Adrenal gland (tissue), 12 donors: ENCODE results near the gene EFS. TPM values are rescaled to one million over a fixed set of nuclear protein-coding genes. Genes with fewer than 3 reads are reported as not detected.
A peak's percentile ranks its signal among the peaks of the same experiment; 100 is the strongest.

Experiments used
- DNase-seq, 7 donors: peaks; one replicate each; pipeline ENCODE4 v3.0.0-alpha.2; 2019 to 2020
- H3K27ac ChIP-seq, 5 donors: fragments of 200-600 bp; sonication (generic) in 4 of 5; 1 replicate in 3 of 5; 2 replicates in 2 of 5; pipeline versions ENCODE4 v1.5.1 to v1.8.0; 2016 to 2020; ENCODE audit warnings: mild to moderate bottlenecking in 1 of 5
- H3K27me3 ChIP-seq: fragments of 200-600 bp; 2 replicates; pipeline ENCODE4 v1.8.0; 2021
- H3K36me3 ChIP-seq, 2 donors: fragments of 200-600 bp; replicated peaks in 1 of 2; 1 replicate in 1 of 2; 2 replicates in 1 of 2; pipeline versions ENCODE4 v1.5.1 to v1.8.0; 2018 to 2022
- H3K4me1 ChIP-seq, 2 donors: fragments of 200-600 bp; replicated peaks in 1 of 2; 1 replicate in 1 of 2; 2 replicates in 1 of 2; pipeline versions ENCODE4 v1.5.1 to v1.8.0; 2018 to 2021
- H3K4me3 ChIP-seq, 4 donors: fragments of 200-600 bp; sonication (generic) in 3 of 4; one replicate each; pipeline ENCODE4 v1.5.1; 2016 to 2018
- H3K9me3 ChIP-seq, 3 donors: fragments of 200-600 bp; sonication (generic) in 1 of 3; replicated peaks in 1 of 3; 1 replicate in 2 of 3; 2 replicates in 1 of 3; pipeline versions ENCODE4 v1.5.1 to v1.8.0; 2016 to 2021
- CTCF ChIP-seq, 6 experiments: fragments of 450-650 bp in 4 of 6; fragments of 200-600 bp in 2 of 6; sonication (generic) in 1 of 6; IDR thresholded peaks; 1 replicate in 5 of 6; 2 replicates in 1 of 6; pipeline versions ENCODE4 v1.5.1 to v1.8.0; 2016 to 2021; ENCODE audit warnings: antibody characterized with exemption in 6 of 6, mild to moderate bottlenecking in 2 of 6, moderate library complexity in 1 of 6
- POLR2A ChIP-seq, 2 donors: fragments of 450-650 bp; IDR thresholded peaks; one replicate each; pipeline ENCODE4 v1.6.1; 2017; ENCODE audit warnings: antibody characterized with exemption in 2 of 2, mild to moderate bottlenecking in 2 of 2, moderate library complexity in 1 of 2
- WGBS, 4 donors: extraction: QIAGEN DNeasy Blood & Tissue Kit in 2 of 4; methylation state at CpG; one replicate each; pipeline versions ENCODE4 v1.1.5 to v1.1.7; 2013 to 2017; 5-methylcytosine and 5-hydroxymethylcytosine counted together
- intact Hi-C, 2 donors: fragments of 100-400 bp; cut with DNase I; formaldehyde crosslinking; loops; one replicate each; pipeline versions ENCODE4 v1.14.1 to v1.15.0; 2022 to 2023
- polyA plus RNA-seq, 3 donors: library from polyadenylated mRNA; stranded (reverse); fragments of 200-250 nt in 2 of 3; fragments of 350-450 nt in 1 of 3; fragmentation: Illumina TruSeq in 1 of 3; extraction: RNeasy Lipid Tissue Mini Kit (QIAGEN cat#74804) in 1 of 3; gene quantifications; one replicate each; pipeline ENCODE4 v1.2.3, GENCODE V29; 2013 to 2014
- total RNA-seq, 9 donors: library from RNA; depleted of rRNA in 4 of 9; stranded (reverse); fragments of >200 nt in 4 of 9; fragments of 120-200 nt in 1 of 9; fragmentation: NEBNext Ultra II Directional in 1 of 9; extraction: Animal tissue kit (Norgen Biotek cat#: 25700) in 1 of 9; gene quantifications; one replicate each; pipeline versions ENCODE4 v1.1.0 to v1.2.4, GENCODE V29; 2013 to 2023
- donor health status: healthy with polysubstance abuse.
- donor health status: Bipolar disorder and iron deficiency.
- donor health status: DM: yes; HTN: yes; CAD: no.
- donor health status: DM: no; HTN: no; CAD: no.
- donor health status: DM: no; HTN: no; CAD: no.
- donor health status: DM: yes; HTN: yes; CAD: no.

Gene EFS
- total and polyA plus RNA-seq, 12 donors, result 2.1 to 49.4 (median 4.1) TPM

- Histone ChIP-seq H3K4me3 (no peak overlapping the region), H3K36me3 (no peaks in the 10 kb centered on the region), H3K9me3 (no peaks in the 10 kb centered on the region), H3K4me1 (no peaks in the 10 kb centered on the region), H3K27ac (no peak overlapping the region), H3K27me3 (no peaks in the 10 kb centered on the region)
- TF ChIP-seq POLR2A (IDR thresholded peaks at IDR 0.05) (no peak), CTCF (IDR thresholded peaks at IDR 0.05) (no peak)
- no peak for DNase-seq
- intact Hi-C loops, result no loop called here
- 79 to 89% (median 82%) methylated on average over 10 to 14 of the region's 14 CpGs for WGBS, 4 donors
These were observed 46.9 kb upstream of the EFS start for GRCh38 chr14:23411563-23412525.

- H3K27ac ChIP-seq, result no peak overlapping the region
- DNase-seq, result peak in 2 of 7 donors; percentile 2 to 89
- WGBS, 4 donors, result 77 to 81% (median 79%) methylated on average over 10 to 14 of the region's 14 CpGs
- intact Hi-C loops, result no loop called here
- H3K36me3 ChIP-seq, result no peaks in the 10 kb centered on the region
- TF ChIP-seq POLR2A (IDR thresholded peaks at IDR 0.05), result no peak
- no peak for TF ChIP-seq CTCF (IDR thresholded peaks at IDR 0.05)
- H3K4me3 ChIP-seq, result no peak overlapping the region
- no peaks in the 10 kb centered on the region for H3K27me3 ChIP-seq
- H3K4me1 ChIP-seq, result no peaks in the 10 kb centered on the region
- H3K9me3 ChIP-seq, result no peaks in the 10 kb centered on the region
These were observed 45.1 kb upstream of the EFS start for GRCh38 chr14:23409966-23410635.

- intact Hi-C loops, result no loop called here
- no peak overlapping the region for H3K4me3 ChIP-seq
- 73 to 100% (median 85%) methylated on average over 1 to 2 of the region's 2 CpGs for WGBS, 4 donors
- H3K4me1 ChIP-seq, result no peaks in the 10 kb centered on the region
- no peak for DNase-seq
- no peaks in the 10 kb centered on the region for H3K9me3 ChIP-seq
- H3K27me3 ChIP-seq, result no peaks in the 10 kb centered on the region
- no peaks in the 10 kb centered on the region for H3K36me3 ChIP-seq
- TF ChIP-seq POLR2A (IDR thresholded peaks at IDR 0.05), result no peak
- TF ChIP-seq CTCF (IDR thresholded peaks at IDR 0.05), result no peak
- no peak overlapping the region for H3K27ac ChIP-seq
These were observed 44.5 kb upstream of the EFS start for GRCh38 chr14:23409475-23409874.

- intact Hi-C loops, result no loop called here
- no peaks in the 10 kb centered on the region for H3K9me3 ChIP-seq
- 55 to 65% (median 61%) methylated on average over 5 of the region's 5 CpGs for WGBS, 4 donors
These were observed 43.3 kb upstream of the EFS start for GRCh38 chr14:23408307-23408630.

More at GRCh38 chr14:23408307-23408630, 43.3 kb upstream of the EFS start:
- TF ChIP-seq CTCF (IDR thresholded peaks at IDR 0.05) (no peak), POLR2A (IDR thresholded peaks at IDR 0.05) (no peak)
- H3K27me3 ChIP-seq, result no peaks in the 10 kb centered on the region
- no peaks in the 10 kb centered on the region for H3K36me3 ChIP-seq
- no peak overlapping the region for H3K27ac ChIP-seq
- DNase-seq, result no peak
- H3K4me3 ChIP-seq, result no peak overlapping the region
- H3K4me1 ChIP-seq, result no peaks in the 10 kb centered on the region
